ENCODE measurements around the gene GPR158.

GPR158 gene

DNA sequence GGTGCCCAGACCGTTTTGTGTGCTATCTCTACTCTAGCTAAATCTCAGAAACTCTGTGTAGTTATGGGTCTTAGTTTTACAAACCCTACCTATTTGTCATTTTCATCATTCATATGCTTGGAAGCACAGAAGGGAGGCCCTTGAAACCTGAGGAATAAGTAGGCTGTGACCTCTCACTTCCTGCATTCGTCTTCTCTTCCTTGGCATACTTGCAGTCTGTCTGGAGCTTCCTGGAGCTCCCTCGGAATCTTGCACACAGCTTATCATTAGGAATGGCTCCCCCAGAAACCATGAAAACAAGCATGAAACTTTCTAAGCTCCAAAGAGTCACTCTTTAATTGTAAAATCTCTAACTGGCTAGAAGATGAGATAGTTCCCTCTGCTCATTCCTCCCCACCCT, 382.3 kb downstream of the GPR158 start:
- FAIRE-seq (no peak), DNase-seq (ENCODE audit: low spot score) (no peak)

DNA sequence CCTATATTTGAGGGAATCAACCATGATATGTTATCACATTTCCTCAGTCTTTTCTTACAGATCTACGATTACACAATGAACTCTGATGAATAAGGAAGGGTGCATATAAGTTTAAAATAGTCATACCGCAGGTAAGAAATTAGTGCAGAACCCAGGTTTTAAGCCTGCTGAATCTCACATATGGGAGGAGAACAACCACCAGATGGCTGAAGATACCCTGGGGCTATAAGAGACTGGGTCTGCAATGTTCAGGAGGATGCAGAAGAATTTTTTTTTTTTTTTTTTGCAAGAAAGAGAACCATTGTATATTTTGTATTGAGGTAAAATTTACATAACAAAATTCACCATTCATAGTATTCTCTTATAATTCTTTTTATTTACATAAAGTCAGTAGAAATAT, 387.0 kb downstream of the GPR158 start:
- FAIRE-seq (no peak), DNase-seq (ENCODE audit: low spot score) (no peak)

DNA sequence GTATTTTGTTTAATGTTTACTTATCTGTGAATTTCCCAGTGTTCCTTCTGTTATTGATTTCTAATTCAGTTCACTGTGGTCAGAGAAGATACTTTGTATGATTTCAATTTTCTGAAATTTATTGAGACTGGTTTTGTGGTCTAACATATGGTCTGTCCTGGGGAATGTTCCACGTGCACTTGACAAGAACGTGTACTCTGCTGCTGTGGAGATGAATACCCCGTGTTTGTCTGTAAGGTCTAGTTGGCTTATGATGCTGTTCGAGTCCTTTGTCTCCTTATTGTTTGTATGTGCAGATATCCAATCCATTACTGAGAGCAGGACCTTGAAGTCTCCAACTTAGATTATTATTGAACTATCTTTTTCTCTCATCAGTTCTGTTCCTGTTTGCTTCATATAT, 387.7 kb downstream of the GPR158 start:
- FAIRE-seq (no peak), DNase-seq (ENCODE audit: low spot score) (no peak)

DNA sequence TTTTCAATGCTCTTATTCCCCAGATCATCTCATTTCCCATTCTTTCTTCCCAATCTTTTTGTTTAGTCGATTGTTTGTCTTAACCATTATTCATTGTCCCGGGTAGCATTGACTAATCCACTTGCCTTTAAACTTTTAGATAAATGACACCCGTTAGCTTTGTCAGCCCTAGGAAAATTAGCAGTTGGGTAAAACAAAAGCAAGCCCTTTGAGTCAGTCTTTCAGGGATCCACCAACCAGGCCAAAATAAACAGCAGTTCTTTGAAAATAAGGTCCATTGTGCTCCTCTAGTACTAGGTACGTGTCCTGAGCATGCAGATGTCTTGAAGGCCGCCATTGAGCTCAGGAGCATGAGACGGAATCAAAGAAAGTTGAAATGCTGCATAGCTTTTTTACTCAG, 389.6 kb downstream of the GPR158 start:
- DNase-seq (ENCODE audit: low spot score) (no peak), FAIRE-seq (no peak)

GRCh38 chr10:25565570-25565969, 390.8 kb downstream of the GPR158 start:
- DNase-seq (ENCODE audit: low spot score) (no peak), FAIRE-seq (no peak)

DNA sequence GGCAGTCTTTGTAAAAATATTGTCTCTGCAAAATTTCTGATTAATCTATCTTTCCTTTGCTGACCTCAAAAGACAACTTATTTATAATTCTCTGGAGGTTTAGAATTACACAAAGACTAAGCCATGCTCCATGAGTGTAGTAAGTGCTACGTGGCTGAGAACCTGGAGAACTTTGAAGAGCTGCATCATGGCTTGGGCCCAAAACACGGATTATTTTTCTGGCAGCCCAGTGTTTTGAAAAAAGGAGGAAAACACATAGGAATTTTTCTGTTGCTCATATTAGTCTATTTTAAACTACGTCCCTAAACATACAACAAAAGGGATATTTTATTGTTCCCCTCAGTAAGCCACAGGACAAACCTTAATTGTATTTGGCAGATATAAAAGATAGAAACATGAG, 398.5 kb downstream of the GPR158 start:
- FAIRE-seq: no peak
- DNase-seq (ENCODE audit: low spot score): no peak

DNA sequence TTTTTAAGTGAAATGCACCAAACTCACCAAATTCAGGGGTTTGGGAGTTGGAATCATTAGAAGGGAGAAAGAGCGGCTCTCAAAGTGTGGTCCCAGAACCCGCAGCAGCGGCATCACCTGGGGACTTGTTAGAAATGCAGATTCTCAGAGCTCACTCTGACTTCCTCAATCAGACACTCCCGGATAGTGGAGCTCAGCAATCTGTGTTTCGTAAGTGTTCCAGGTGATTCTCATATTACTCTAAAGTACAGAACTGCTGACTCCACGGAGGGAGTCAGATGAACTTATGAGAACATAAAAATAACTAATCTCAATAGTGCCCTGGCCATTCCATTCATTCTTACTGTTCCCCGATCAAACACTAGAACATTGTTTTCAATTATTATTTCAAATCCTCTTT, 400.5 kb downstream of the GPR158 start:
- DNase-seq (ENCODE audit: low spot score) (no peak), FAIRE-seq (no peak)

DNA sequence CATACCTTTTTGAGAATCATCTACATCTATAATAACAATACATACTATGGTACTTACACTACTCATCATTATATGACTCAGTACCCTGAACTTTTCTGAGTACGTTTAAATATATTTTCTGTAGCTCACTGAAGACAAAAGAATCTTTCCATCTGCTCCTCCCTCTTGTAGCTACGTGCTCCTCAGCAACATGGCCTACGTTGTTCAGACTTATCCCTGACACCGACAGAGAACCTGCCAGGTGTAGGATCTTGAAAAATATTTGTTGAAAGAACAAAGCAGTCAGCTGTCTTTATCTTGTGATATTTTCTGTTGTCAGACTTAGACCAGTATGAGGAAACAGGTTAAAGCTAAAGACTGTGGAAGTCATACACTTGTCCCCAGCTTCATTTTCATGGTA, 403.3 kb downstream of the GPR158 start:
- FAIRE-seq (no peak), DNase-seq (ENCODE audit: low spot score) (no peak)

DNA sequence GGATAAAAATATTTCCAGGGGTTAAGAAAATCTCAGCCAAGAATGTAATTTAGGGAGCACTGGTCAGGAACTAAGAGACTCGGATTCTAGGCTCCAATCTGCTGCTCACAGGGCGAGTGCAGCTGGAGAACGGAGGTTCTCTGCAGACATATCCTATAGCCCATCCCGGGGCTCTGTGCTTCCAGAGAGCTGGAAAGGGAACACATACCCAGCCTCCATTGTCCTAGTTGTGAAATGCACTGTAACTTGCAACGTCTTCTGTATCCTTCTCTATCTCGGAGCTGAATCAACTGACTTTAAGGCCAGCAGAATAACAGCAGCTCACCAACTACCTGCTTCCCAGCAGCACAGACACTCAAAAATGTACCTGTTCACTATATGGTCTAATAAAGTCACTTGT, 408.2 kb downstream of the GPR158 start:
- FAIRE-seq (no peak), DNase-seq (ENCODE audit: low spot score) (no peak)

GRCh38 chr10:25600651-25601050, 425.9 kb downstream of the GPR158 start:
- DNase-seq (ENCODE audit: low spot score) (no peak), FAIRE-seq (no peak)

- DNase-seq (ENCODE audit: low spot score): no peak
- no peak for FAIRE-seq
Measured at GRCh38 chr10:25604591-25604990, 429.8 kb downstream of the GPR158 start.

DNA sequence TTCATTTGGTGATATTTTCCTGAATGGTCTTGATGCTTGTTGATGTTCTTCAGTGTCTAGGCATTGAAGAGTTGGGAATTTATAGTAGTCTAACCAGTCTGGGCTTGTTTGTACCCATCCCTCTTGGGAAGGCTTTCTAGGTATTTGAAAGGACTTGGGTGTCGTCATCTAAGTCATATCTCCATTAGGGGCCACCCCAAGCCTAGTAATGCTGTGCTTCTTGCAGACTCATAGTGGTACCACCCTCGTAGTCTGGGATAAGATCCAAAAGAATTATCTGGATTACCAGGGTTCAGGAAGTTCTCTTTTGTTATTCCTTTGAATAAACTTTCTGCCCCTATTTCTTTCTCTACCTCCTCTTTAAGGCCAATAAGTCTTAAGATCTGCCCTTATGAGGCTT, 439.9 kb downstream of the GPR158 start:
- FAIRE-seq (no peak), DNase-seq (ENCODE audit: low spot score) (no peak)

- no peak for FAIRE-seq
- DNase-seq (ENCODE audit: low spot score): no peak
Measured at GRCh38 chr10:25615926-25616325, 441.1 kb downstream of the GPR158 start.

GRCh38 chr10:25616903-25617592, 442.2 kb downstream of the GPR158 start:
- FAIRE-seq (no peak), DNase-seq (ENCODE audit: low spot score) (no peak)

DNA sequence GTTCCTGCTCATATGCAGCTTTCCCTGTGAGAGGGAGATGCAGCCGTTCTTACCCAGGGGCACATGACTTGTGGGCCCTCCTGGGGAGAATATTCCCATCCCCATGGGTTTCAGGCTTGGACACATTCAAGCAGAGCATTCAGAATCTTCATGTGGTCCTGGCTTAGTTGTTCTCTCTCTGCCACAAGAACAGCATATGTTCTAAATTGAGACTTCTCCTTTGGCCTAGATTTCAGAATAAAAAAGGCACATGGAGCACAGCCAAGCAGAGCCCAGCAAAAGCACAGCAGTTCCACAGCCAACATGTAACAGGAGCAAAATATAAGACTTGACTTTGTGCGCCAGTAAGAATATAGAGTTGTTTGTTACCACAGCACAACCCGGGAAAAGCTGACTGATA, 452.8 kb downstream of the GPR158 start:
- DNase-seq (ENCODE audit: low spot score): no peak
- FAIRE-seq: no peak

- FAIRE-seq: no peak
Measured at GRCh38 chr10:25629333-25629732, 454.5 kb downstream of the GPR158 start.

DNA sequence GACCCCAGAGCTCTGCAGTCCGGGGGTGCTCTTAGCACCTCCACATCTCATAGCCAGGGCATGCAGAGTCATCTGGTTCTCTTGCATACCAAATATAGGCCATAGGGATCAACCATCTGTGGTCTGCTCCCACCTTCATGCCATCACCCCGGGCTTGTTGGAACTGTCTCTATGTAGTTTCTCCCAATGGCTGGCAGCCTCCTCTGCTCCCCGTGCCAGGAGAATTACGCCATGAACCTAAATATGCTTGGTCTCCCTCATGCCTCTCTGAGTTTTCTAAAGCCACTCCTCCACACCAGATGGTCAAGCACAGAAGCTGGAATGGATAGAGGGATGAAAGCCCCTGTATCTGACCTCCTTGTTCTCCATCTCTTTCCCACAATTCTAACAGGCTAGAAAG, 456.7 kb downstream of the GPR158 start:
- no peak for DNase-seq (ENCODE audit: low spot score)
- no peak for FAIRE-seq

More at GRCh38 chr10:25629333-25629732, 454.5 kb downstream of the GPR158 start:
- no peak for DNase-seq (ENCODE audit: low spot score)

DNA sequence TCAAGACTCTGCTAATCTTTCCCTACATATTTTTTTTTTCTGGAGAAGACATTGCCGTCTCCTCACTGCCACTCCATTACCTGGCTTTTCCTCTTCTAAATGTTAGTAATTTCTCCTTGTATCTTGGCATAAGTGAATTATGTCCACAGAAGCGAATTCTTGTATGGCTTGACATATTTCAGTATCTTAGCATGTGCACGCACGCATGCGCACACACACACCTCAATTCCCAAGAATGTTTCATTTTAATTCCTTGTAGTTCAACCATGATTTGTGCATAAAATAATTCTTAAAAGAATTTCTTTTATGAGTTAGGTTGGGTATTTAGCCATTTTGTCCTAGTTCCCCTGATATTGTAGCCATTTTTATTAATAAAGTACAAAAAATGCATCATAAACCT, 458.0 kb downstream of the GPR158 start:
- DNase-seq (ENCODE audit: low spot score): no peak
- FAIRE-seq: no peak

DNA sequence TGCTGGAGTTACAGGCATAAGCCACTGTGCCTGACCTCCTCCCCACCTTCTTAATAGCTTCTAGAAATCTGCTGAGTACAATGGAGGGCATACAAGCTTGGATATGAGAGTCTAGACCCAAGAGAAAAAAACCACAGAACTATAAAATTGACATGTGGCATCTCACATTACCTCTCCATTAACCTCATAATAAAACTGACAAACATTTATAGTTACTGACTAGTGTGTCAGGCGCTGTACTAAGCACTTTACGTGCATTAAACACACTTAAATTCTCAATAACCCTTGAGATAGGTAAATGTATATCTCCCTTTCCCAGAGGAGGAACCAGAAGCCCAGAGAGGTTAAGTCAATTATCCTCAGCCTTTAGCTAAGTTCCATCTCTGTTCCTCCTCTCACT, 458.7 kb downstream of the GPR158 start:
- FAIRE-seq (no peak), DNase-seq (ENCODE audit: low spot score) (no peak)

- FAIRE-seq (no peak), DNase-seq (ENCODE audit: low spot score) (no peak)
Measured at GRCh38 chr10:25639646-25640045, 464.8 kb downstream of the GPR158 start.

GRCh38 chr10:25641595-25641994, 466.8 kb downstream of the GPR158 start:
- no peak for FAIRE-seq
- DNase-seq (ENCODE audit: low spot score): no peak

DNA sequence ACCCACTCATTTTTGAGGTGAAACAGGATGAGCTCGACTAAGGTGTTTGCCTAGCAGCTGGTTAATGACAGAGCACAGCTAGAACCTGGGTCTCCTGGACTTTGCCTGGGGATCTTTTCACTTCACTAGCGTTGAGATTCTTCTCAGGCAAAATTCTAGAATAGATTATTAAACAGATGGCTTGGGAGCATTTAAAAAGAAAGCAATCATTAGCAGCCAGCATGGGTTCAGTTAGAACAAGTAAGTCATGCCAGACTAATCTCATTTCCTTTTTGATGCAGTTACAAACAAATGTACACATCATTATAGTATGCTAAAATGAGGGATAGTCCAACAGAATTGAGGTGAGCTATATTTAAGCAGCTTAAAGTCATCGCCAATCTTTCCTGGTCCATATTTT, 467.9 kb downstream of the GPR158 start:
- no peak for FAIRE-seq
- no peak for DNase-seq (ENCODE audit: low spot score)

DNA sequence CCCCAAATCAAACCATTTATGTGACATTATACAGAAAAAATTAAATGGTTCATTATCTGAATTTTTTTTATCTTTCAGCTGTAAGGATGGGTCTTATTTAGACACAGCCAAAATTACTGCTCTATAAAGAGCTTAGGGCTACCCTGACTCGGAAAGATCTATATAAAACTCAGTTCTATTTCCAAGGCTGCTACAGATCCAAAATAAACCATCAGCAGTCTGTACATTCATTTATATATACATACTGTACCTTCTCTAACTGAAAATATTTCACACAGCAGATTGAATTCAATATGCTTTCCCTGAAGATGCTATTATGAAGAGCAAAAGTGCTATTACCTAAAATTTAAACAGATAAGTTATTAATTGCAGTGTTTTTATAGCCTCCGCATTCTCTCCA, 471.6 kb downstream of the GPR158 start:
- FAIRE-seq (no peak), DNase-seq (ENCODE audit: low spot score) (no peak)

DNA sequence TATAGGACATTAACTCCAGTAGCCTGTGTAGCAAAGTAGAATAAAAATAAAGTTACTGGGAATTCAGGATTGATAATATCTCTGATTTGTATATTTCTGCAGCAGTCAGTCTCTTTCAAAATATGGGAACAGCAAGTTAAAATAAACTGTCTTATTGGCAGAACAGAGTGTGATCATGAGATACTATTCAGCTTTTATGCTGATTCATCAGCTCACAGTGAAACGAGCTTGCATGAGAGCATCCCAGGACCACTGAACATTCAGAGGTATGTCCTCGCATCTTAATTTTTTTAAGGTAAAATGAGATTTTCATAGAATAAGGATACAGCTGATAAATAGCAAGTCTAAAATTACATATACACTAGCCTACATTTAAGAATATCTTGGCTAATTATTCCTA, 476.7 kb downstream of the GPR158 start:
- no peak for DNase-seq (ENCODE audit: low spot score)
- no peak for FAIRE-seq
